ENCODE results near the gene REST. TPM values are rescaled to one million over a fixed set of nuclear protein-coding genes. Genes with fewer than 3 reads are reported as not detected.

Gene REST
- total and polyA plus RNA-seq, 9 of the 15 experiments (the other 6 are each of a cell fraction or from before 2014, with no cell fraction given), result 2.9 to 24.0 (median 19.2) TPM

DNA sequence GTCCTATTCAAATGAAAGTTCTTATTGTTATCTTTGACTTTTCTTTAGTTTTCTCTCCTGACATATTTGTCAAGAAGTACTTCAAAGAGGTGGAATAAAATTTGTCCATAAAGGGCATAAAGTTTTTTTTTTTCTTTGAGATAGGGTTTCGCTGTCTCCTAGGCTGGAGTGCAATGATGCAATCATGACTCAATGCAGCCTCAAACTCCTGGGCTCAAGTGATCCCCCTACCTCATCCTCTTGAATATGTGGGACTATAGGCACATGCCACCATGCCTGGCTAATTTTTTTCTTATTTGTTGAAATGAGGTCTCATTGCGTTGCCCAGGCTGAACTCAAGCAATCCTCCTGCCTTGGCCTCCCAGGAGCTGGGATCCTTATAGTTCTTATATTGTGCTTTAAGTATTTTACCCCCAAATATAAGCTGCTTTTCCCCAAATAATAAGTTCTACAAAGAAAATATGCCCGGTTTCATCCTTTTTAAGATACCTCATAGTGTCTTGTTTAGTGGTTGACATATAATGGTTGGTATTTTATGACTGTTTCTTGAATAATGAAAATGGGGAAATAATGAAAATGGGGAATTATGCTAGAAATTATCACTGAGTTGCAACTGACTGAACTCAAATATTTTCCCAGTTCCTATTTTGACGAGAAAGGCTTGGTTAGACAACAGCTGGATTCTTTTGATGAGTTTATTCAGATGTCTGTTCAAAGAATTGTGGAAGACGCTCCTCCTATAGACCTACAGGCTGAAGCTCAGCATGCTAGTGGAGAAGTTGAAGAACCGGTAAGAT is 82.6 kb downstream of the REST start (continued):
- TF ChIP-seq, protein P1, sequence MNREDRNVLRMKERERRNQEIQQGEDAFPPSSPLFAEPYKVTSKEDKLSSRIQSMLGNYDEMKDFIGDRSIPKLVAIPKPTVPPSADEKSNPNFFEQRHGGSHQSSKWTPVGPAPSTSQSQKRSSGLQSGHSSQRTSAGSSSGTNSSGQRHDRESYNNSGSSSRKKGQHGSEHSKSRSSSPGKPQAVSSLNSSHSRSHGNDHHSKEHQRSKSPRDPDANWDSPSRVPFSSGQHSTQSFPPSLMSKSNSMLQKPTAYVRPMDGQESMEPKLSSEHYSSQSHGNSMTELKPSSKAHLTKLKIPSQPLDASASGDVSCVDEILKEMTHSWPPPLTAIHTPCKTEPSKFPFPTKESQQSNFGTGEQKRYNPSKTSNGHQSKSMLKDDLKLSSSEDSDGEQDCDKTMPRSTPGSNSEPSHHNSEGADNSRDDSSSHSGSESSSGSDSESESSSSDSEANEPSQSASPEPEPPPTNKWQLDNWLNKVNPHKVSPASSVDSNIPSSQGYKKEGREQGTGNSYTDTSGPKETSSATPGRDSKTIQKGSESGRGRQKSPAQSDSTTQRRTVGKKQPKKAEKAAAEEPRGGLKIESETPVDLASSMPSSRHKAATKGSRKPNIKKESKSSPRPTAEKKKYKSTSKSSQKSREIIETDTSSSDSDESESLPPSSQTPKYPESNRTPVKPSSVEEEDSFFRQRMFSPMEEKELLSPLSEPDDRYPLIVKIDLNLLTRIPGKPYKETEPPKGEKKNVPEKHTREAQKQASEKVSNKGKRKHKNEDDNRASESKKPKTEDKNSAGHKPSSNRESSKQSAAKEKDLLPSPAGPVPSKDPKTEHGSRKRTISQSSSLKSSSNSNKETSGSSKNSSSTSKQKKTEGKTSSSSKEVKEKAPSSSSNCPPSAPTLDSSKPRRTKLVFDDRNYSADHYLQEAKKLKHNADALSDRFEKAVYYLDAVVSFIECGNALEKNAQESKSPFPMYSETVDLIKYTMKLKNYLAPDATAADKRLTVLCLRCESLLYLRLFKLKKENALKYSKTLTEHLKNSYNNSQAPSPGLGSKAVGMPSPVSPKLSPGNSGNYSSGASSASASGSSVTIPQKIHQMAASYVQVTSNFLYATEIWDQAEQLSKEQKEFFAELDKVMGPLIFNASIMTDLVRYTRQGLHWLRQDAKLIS (CRISPR knock-in tag; IDR thresholded peaks at IDR 0.05), result no peak
- TF ChIP-seq SMAD4 (CRISPR knock-in tag; conservative IDR thresholded peaks at IDR 0.05), result peak; percentile 84
- TF ChIP-seq SIN3B (IDR thresholded peaks at IDR 0.05; ENCODE audit: low read depth), result no peak
- TF ChIP-seq, protein P2, sequence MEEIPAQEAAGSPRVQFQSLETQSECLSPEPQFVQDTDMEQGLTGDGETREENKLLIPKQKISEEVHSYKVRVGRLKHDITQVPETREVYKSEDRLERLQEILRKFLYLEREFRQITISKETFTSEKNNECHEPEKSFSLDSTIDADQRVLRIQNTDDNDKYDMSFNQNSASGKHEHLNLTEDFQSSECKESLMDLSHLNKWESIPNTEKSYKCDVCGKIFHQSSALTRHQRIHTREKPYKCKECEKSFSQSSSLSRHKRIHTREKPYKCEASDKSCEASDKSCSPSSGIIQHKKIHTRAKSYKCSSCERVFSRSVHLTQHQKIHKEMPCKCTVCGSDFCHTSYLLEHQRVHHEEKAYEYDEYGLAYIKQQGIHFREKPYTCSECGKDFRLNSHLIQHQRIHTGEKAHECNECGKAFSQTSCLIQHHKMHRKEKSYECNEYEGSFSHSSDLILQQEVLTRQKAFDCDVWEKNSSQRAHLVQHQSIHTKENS (CRISPR knock-in tag; IDR thresholded peaks at IDR 0.05), result no peak
- peak; percentile 59 for TF ChIP-seq CXXC5 (CRISPR knock-in tag; IDR thresholded peaks at IDR 0.05)
- no peak for TF ChIP-seq SMAD2 (IDR thresholded peaks at IDR 0.05; ENCODE audit: low read depth, low read length)
- TF ChIP-seq ELF4 (CRISPR knock-in tag; IDR thresholded peaks at IDR 0.05), result no peak
- no peak for TF ChIP-seq ZNF778 (CRISPR knock-in tag; IDR thresholded peaks at IDR 0.05)
- no peak for TF ChIP-seq NR2F6 (CRISPR knock-in tag; IDR thresholded peaks at IDR 0.05)
- TF ChIP-seq, protein P3, sequence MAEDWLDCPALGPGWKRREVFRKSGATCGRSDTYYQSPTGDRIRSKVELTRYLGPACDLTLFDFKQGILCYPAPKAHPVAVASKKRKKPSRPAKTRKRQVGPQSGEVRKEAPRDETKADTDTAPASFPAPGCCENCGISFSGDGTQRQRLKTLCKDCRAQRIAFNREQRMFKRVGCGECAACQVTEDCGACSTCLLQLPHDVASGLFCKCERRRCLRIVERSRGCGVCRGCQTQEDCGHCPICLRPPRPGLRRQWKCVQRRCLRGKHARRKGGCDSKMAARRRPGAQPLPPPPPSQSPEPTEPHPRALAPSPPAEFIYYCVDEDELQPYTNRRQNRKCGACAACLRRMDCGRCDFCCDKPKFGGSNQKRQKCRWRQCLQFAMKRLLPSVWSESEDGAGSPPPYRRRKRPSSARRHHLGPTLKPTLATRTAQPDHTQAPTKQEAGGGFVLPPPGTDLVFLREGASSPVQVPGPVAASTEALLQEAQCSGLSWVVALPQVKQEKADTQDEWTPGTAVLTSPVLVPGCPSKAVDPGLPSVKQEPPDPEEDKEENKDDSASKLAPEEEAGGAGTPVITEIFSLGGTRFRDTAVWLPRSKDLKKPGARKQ (CRISPR knock-in tag; IDR thresholded peaks at IDR 0.05), result no peak

All from K562 (cell line).